Activated naive CD4-positive, alpha-beta T cell treated with anti-CD3 and anti-CD28 coated beads, Interleukin-2, amount 50 U/mL, for 72 hours (primary cell): ENCODE results near the gene NECTIN1. TPM values are rescaled to one million over a fixed set of nuclear protein-coding genes. Genes with fewer than 3 reads are reported as not detected.

Experiments used
- ATAC-seq, 2 donors: fragments of 150-1000 bp; cut with Tn5 transposase; 2 replicates each; pipeline ENCODE4 v1.10.0; 2021; ENCODE audit warnings: mild to moderate bottlenecking in 2 of 2, moderate library complexity in 2 of 2
- DNase-seq, 2 donors: peaks; one replicate each; pipeline ENCODE4 v3.0.0; 2021 to 2022; ENCODE audit warnings: low spot score in 2 of 2
- H3K27ac Mint-ChIP-seq, 2 donors: one replicate each; pipeline ENCODE4 v1.8.0; 2022; ENCODE audit warnings: mild to moderate bottlenecking in 2 of 2, mixed read lengths in 2 of 2
- H3K36me3 Mint-ChIP-seq, 2 donors: one replicate each; pipeline ENCODE4 v1.8.0; 2022; ENCODE audit warnings: mixed read lengths in 2 of 2
- H3K9me3 Mint-ChIP-seq, 2 donors: one replicate each; pipeline ENCODE4 v1.8.0; 2022; ENCODE audit warnings: mixed read lengths in 2 of 2
- total RNA-seq, 2 donors: library from RNA; stranded (reverse); gene quantifications; one replicate each; pipeline ENCODE4 v1.2.3, GENCODE V29; 2022

NECTIN1 gene
- total RNA-seq, 2 donors from 2014 or later, result 0.20 to 2.2 TPM

DNA sequence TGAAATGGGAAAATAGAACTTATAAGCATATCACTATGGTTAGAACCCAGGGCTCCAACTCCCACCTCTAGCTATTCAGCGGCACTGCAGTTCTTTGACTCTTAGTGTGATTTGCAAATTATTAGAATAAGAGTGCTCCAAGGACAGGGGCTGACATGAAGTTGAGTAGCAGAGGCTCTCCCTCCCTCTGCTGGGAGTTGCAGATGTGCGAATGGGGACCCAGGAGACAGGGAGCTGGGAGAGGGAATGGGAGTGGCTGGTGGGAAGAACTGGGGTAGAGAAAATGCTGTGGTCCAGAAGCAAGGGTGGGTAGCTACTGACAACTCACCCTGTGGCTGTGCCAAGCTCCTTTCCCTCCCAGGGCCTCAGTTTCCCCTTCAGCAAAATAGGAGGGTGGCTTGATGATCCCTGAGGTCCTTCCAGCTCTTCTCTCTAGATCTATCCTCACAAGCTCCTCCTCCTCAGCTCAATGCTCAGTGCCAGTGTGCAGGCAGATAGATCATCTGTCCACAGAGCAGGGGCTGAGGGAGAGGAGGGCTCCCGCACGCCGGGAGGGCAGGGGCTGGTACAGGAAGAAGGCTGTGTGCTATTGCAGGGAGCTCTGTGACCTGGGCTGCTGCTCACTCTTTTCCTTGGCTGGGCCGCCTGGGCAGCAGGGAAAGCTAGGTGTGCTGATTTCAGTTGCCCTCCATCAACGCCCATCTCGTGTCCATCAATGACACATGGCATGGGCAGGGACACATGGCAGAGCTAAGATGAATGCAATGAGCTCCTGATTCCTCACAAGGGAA, 99.0 kb downstream of the NECTIN1 start:
- Mint-ChIP-seq H3K27ac (no peak overlapping the region), H3K9me3 (no peaks in the 10 kb centered on the region), H3K36me3 (no peaks in the 10 kb centered on the region)
- no peak for ATAC-seq
- no peak for DNase-seq

DNA sequence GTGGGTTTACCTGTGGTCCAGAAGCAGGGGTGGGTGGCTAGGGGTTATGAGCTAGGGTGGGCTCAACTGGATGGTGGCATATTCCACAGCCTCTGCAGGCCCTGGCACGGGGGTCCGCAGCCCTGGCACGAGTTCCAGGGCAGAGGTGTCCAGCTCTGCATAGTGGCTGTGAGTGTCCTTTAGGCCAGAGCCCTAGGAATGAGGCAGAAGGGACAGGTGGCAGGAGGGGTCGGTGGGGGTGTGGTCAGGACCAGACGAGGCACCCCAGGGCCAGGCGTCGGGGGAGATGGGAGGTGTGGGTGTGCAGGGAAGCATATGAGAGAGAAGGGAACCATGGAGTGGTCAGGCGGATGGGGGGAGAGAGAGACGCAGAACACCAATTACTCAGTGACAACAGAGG, 99.9 kb downstream of the NECTIN1 start:
- Mint-ChIP-seq H3K27ac (no peak overlapping the region), H3K9me3 (no peaks in the 10 kb centered on the region), H3K36me3 (no peaks in the 10 kb centered on the region)
- ATAC-seq, result no peak
- no peak for DNase-seq

DNA sequence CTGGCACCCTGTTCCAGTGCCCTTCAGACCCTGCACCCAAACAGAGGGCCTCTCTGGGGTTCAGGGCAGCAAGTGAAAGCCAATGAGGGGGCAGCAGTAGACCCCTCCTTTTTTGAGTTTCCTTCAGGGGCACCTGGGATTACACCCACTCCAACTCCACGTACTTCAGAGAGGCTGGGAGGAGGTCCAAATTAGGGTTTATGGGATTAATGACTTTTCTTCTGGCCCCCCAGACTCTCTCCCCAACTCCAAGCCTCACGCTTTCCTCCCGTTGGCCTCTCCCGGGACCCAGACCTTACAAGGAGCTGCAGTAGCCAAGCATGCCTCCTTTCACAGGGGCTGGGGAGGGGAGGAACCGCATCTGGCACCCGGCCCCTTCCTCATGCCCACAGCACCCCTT, 101.7 kb downstream of the NECTIN1 start:
- ATAC-seq, result no peak
- Mint-ChIP-seq H3K9me3 (no peaks in the 10 kb centered on the region), H3K36me3 (no peaks in the 10 kb centered on the region), H3K27ac (no peak overlapping the region)
- DNase-seq, result no peak

DNA sequence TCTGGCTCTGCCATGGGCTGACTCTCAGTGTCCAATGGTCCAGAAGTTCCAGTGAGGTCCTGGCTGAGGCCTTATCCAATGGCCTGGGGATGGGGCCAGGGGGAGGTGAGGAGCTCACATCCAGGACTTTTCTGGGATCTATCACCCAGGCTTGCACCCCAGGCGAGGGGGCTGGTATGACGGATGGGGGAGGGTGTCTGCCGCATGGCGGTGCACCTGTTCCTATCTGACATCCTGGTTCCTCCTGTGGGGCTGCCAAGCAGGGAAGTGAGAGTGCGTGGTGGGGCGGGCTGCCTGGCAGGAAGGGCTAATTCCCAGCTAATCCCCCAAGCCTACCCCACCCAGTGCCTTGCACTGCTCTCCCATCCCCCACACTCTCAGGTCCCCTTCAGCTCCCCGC, 102.1 kb downstream of the NECTIN1 start:
- DNase-seq (no peak), ATAC-seq (no peak)
- no peaks in the 10 kb centered on the region for H3K9me3 Mint-ChIP-seq
- H3K27ac Mint-ChIP-seq, result no peak overlapping the region
- no peaks in the 10 kb centered on the region for H3K36me3 Mint-ChIP-seq

DNA sequence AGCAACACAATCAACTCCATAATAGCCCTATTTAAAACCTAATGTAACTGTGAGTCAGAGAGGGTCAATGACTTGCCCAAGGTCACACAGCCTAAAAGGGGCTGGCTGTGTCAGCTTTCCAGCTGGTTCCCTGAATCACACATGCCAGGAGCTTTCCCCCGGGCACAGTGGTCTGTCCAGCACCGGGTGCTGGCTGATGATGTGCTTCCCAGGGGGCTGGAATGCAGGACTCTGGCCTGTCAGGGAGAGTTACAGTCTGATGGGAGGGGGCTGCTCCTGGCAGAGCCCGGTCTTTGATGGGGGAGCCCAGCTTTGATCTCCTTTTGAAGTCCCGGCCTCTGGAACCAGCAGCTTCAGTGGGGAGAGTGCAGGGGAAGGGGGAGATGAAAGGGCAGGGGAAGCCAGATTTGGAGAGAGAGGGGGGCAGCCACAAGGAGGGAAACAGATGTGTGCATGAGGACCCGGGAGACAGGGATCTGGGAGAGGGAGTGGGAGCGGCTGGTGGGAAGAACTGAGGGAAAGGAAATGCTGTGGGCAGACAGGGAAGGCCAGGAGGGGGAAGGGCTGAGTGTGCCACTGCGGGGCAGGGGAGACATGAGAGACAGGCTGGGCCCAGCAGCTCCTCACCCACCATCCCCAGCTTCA, 102.7 kb downstream of the NECTIN1 start:
- DNase-seq (no peak), ATAC-seq (no peak)
- Mint-ChIP-seq H3K9me3 (no peaks in the 10 kb centered on the region), H3K27ac (no peak overlapping the region), H3K36me3 (no peaks in the 10 kb centered on the region)

DNA sequence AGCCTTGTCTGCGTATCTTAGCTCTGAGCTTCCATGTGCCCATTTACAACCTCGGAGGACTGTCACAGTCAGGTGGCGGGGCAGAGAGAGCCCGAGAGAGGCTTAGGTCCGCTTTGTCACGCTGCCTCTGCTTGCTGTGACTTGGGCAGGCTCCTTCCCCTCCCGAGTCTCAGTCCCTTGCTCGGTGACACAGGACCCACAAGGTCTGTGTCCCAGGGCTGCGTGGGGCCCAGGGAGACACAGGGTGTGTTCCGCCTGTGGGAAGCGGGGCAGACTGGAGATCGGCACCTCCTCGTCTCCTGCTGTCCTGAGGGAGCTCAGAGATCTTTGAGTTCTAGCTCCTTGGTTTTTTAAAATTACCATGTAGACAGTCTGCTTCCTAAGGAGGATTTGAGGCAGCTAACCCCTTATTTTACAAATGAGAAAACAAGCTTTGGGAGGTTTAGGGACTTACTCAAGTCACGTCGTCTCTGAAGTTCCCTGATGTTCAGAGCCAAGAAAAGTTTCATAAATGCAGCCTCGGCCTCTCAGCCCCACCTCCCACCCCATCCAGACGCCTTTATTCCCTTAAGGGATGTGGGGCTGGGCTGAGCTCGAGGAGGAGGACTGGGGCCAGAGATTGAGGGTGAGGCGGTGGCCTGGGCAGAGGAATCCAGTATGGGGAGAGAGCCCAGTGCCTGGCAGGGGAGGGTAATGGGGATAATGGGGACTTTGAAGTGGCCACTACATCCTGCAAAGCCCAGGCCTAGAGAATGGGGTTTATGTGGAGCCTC, 103.6 kb downstream of the NECTIN1 start:
- DNase-seq (no peak), ATAC-seq (no peak)
- H3K36me3 Mint-ChIP-seq, result no peaks in the 10 kb centered on the region
- no peaks in the 10 kb centered on the region for H3K9me3 Mint-ChIP-seq
- H3K27ac Mint-ChIP-seq, result no peak overlapping the region

DNA sequence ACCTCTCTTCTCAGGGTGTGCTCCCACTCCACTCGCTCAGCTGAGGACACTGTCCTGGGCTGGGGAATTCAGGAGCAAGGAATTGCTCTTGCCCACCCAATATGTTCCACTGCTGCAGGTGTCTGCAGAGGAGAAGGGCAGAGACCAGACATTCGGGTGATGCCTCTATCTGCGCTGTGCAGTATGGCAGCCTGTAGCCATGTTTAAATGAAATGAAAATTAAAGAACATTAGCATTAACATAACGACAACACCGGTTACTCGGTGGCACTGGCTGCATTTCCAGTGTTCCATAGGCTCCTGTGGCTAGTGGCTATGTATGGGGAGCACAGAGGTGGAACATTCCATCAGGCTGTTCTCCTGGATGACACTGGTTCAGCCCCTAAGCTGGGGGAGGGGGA, 104.4 kb downstream of the NECTIN1 start:
- no peak for ATAC-seq
- H3K36me3 Mint-ChIP-seq, result no peaks in the 10 kb centered on the region

DNA sequence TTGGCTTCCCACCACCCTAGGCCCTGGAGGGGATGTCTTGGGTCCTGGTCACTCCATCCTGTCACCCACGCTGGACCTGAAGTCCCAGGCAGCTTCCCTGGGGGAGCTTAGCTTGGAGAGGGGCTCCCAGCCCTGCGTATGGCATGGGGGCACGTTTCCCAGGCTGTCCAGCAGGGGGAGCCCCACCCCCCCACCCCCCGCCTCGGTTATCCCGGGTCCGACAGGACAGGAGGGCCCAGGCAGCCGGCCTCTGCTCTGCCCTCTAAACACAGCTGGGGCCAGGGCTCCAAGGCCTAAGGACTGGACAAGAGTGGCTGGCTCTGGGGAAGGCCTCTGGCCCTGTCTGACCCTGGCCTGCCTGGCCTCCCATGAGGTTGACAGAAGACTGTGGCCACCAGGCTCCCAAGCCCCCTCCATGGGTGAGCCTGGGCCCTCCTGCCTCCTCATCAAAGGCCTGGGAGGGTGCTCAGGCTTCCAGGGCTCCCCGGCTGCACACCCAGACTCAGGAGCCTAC, 104.8 kb downstream of the NECTIN1 start:
- ATAC-seq, result no peak
- Mint-ChIP-seq H3K36me3 (no peaks in the 10 kb centered on the region), H3K9me3 (no peaks in the 10 kb centered on the region), H3K27ac (no peak overlapping the region)
- no peak for DNase-seq

More for the DNA sequence above, 104.4 kb downstream of the NECTIN1 start:
- H3K9me3 Mint-ChIP-seq, result no peaks in the 10 kb centered on the region
- no peak overlapping the region for H3K27ac Mint-ChIP-seq
- DNase-seq, result no peak

DNA sequence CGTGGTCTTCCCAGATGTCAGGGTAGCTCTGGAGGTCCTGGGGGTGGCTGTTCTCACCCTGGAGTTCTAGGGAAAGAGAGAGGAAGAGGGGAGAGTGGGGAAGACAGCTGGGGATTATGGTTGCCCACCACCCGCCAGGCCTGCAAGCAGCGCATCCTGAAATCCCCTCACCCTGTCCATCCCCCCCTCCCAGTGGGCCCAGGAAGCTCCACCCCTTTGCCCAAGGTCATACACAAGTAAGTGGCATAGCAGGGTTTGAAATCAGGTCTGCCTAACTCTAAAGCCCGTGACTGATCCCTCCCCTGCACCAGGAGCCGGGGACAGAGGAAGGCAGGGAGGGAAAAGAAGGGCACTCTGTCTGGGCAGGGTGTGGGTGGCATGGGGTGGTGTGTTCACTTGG, 105.3 kb downstream of the NECTIN1 start:
- ATAC-seq, result no peak
- Mint-ChIP-seq H3K27ac (no peak overlapping the region), H3K36me3 (no peaks in the 10 kb centered on the region), H3K9me3 (no peaks in the 10 kb centered on the region)
- no peak for DNase-seq

DNA sequence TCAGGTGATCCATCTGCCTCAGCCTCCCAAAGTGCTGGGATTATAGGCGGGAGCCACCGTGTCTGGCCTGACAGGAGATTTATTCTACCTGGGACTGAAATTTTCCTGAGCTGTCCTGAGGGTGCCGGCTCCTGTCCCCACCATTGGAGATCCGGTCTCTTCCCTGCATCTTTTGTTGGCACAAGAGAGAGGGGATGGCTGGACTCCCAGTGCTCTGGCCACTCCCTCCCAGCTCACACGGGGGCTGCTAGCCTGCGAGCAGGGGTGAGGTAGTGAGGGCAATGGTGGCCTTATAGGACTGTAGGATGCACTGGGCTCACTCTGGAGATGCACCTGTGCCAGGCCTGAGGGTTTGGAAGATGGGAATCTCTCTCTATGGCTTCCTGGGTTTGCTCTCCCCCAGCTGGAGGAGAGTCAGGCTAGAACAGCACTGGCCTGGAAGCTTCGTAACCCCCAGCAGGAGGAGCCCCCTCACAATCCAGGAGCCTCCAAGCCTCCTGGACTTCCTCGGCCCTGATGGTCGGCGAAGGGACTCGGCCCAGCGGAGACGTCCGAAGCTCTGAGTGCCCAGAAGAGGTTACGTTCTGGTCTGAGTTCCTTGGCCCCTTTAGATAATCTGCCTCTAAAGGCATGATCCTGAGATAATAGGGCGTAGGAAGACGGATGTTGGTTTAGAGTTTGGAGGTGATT, 106.4 kb downstream of the NECTIN1 start:
- Mint-ChIP-seq H3K27ac (no peak overlapping the region), H3K36me3 (no peaks in the 10 kb centered on the region), H3K9me3 (no peaks in the 10 kb centered on the region)
- DNase-seq, result no peak
- ATAC-seq, result no peak

DNA sequence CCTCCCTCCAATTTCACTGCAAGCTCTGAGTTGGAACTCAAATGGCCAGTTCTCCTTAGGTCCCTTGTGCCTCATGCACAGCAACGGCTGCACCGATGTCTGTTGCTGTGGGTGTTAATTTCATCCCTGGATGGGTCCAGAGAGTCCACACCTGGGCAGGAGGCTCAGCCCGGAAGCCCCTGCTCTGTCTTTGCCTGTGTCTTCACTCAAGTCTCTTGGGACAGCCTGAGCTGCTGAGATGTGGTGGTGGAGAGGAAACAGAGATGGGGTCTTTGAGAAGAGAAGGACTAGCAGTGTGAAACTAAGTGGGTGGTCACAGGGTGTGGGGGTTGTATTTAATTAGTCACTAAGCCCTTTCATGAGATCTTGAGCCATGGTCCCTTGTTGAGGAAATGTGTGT, 109.3 kb downstream of the NECTIN1 start:
- H3K36me3 Mint-ChIP-seq, result no peaks in the 10 kb centered on the region
- DNase-seq, result no peak
- no peak overlapping the region for H3K27ac Mint-ChIP-seq
- no peak for ATAC-seq
- no peaks in the 10 kb centered on the region for H3K9me3 Mint-ChIP-seq

DNA sequence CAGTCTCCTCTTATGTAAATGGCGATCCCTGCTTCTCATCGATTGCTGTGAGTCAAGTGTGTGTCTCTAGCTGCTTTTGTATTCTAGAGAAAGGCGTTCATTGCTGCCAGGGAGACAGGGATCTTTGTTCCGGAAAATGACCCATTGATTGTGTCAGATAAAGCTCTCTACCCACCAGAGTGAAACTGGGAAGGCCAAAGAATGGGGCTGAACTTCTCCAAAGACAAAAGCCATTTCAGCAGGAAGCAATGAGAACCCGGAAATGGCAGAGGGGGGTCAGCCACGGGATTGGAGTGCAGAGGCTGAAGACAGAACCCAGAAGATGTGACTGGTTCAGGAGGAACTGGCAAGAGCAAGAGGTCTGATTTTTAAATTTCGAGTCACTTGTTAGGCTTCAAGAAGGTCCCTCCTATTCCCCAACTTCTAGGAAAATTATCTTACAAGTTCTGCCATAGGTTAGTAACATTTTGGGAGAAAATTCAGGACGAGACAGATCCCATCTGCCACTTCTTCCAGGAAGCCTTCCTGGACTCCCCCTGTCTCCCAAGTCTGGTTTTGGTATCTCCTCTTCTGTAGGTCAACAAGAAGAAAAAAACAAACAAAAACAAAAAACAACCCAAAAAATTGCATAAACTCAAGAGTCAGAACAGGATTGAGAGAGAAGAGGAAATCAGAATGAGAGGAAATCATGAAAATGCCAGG, 110.6 kb downstream of the NECTIN1 start:
- ATAC-seq, result no peak
- H3K27ac Mint-ChIP-seq, result no peak overlapping the region
- H3K9me3 Mint-ChIP-seq, result no peaks in the 10 kb centered on the region
- no peak for DNase-seq
- H3K36me3 Mint-ChIP-seq, result no peaks in the 10 kb centered on the region

DNA sequence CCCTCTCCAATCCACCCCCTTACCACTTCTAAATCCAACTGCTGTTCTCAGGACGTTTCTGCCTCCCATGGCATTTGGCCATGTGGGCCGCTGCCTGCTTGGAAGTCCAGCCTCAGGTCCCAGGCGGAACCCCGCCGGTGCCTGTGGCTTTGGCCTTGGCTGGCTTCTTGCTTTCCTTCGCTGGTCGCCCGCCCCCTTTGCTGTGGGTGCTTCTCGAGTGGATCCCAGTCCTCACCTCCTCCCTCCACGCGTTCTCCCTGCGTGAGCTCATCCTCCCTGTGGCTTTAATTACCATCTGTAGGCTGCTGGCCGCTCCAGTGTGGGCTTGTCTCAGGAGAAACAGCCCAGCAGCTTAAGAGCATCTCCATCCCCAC, 111.7 kb downstream of the NECTIN1 start:
- ATAC-seq, result no peak
- H3K36me3 Mint-ChIP-seq, result no peaks in the 10 kb centered on the region
- no peaks in the 10 kb centered on the region for H3K9me3 Mint-ChIP-seq
- peak overlapping the region; percentile 8 to 77 for H3K27ac Mint-ChIP-seq
- no peak for DNase-seq

DNA sequence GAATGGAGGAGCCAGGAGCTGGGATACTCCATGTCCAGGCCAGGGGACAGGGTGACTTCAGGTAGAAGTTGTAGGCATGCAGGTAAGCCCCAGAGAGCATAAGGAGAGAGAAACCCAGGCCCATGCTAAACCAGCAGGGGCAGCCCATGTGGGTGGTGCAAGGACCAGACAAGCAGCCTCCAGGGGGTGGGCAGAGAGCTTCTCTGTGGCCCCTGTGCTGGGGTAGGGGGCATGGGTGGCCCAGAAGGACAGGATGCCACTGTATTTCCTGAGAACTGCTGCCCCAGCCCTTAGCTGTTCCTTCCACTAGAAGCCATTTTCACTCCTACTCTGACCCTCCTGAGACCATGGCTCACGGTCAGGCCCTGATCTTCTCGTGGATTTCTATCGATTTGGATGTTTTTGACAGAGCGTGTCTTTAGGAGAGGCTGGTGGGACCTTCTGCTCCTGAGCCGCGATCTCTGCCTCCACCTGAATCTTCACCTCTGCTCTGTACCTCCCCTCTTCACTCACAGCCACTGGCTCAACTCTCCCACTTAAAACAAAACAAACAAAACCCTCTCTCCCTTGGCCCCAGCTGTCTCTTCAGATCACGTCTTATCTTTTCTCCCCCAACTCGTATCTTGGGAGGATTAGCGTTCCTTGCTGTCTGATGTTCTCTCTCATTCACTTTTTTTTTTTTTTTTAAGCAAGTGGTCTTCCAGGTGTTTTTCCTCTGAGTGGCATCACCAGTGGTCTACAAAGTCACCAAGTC, 112.2 kb downstream of the NECTIN1 start:
- DNase-seq (no peak), ATAC-seq (no peak)
- Mint-ChIP-seq H3K36me3 (no peaks in the 10 kb centered on the region), H3K27ac (peak overlapping the region in 1 of 2 donors; percentile 77), H3K9me3 (no peaks in the 10 kb centered on the region)

DNA sequence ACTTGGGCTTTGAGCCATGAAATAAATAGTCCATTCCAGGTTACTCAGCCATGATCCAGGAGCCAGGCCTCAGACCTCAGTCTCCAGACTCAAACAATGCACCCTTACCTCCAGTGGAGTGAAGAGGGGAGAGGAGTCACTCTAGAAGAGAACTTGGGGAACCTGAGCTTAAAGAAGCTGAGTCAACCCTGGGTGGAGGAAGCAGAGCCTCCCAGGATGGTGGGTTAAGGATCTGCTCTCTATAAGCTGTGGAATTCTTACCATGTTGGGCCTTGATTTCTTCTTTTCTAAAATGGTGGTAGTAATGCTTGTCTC, 113.2 kb downstream of the NECTIN1 start:
- H3K9me3 Mint-ChIP-seq, result no peaks in the 10 kb centered on the region
- ATAC-seq (no peak), DNase-seq (no peak)
- H3K36me3 Mint-ChIP-seq, result no peaks in the 10 kb centered on the region
- H3K27ac Mint-ChIP-seq, result peak overlapping the region in 1 of 2 donors; percentile 78
